Body of pancreas (tissue), 4 donors: ENCODE results near the gene C2CD4C.

Source experiments
- POLR2A ChIP-seq, 3 donors: fragments of 450-650 bp; IDR thresholded peaks; one replicate each; pipeline ENCODE4 v1.6.1; 2016; ENCODE audit warnings: antibody characterized with exemption in 3 of 3, mild to moderate bottlenecking in 2 of 3
- TF ChIP-seq, protein P1 (sequence below), 7 experiments: fragments of 450-650 bp in 4 of 7; fragments of 200-600 bp in 3 of 7; sonication (generic) in 3 of 7; IDR thresholded peaks; one replicate each; pipeline ENCODE4 v1.5.1; 2016 to 2019; ENCODE audit warnings: antibody characterized with exemption in 7 of 7

DNA sequence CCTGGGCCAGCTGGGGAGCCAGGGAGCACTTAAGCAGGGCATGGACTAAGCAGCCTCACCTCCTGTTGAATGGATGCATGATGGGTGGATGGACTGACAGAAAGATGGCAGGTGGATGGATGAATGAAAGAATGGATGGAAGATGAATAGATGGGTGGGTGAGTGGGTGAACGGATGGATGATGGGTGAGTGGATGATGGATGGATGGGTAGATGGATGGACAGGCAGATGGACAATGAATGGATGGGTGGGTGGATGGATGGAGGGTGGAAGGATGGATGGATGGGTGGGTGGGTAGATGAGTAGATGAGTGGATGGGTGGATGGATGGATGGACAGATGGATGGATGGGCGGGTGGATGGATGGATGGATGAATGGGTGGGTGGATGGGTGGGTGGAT lies 33.1 kb upstream of the C2CD4C start:
- TF ChIP-seq, protein P1, sequence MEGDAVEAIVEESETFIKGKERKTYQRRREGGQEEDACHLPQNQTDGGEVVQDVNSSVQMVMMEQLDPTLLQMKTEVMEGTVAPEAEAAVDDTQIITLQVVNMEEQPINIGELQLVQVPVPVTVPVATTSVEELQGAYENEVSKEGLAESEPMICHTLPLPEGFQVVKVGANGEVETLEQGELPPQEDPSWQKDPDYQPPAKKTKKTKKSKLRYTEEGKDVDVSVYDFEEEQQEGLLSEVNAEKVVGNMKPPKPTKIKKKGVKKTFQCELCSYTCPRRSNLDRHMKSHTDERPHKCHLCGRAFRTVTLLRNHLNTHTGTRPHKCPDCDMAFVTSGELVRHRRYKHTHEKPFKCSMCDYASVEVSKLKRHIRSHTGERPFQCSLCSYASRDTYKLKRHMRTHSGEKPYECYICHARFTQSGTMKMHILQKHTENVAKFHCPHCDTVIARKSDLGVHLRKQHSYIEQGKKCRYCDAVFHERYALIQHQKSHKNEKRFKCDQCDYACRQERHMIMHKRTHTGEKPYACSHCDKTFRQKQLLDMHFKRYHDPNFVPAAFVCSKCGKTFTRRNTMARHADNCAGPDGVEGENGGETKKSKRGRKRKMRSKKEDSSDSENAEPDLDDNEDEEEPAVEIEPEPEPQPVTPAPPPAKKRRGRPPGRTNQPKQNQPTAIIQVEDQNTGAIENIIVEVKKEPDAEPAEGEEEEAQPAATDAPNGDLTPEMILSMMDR (IDR thresholded peaks at IDR 0.05) = no peak
- TF ChIP-seq POLR2A (IDR thresholded peaks at IDR 0.05) = no peak
